NCI-H1436 treated with DMSO at 0.1 percent for 48 hours (cell line): ENCODE results near the gene NAA35.
"Not testable (repeated sequence)": the region's sequence is repeated elsewhere in the genome, so short reads cannot be mapped to it uniquely, and the experiment has no call there.

ENCODE experiments used
- DNase-seq: peaks from one replicate; lab custom pipeline; 2025; lab: John Stamatoyannopoulos, UW

The NAA35 gene

DNA sequence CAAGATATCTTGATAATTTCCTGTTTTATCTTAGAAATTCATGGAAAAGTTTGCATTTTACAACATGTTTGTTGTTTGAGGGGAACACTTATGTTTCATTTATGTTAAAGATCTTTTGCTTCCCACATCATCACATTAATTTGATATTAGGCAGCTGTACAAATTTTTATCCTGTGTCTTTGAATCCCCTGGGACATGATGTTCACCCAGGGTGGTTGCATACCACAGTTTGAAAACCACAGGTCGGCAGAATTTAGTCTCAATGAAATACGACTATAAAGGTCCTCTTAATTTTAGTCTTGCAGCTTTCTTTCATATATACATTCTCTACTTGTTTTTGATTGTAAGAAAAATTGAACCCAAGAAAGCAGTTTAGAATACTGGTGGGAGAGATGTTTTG is 3.7 kb downstream of the NAA35 start:
- no peak for DNase-seq

GRCh38 chr9:85949586-85950335 is 8.8 kb downstream of the NAA35 start:
- DNase-seq, result no peak

GRCh38 chr9:85959955-85960354 is 19.0 kb downstream of the NAA35 start:
- no peak for DNase-seq

DNA sequence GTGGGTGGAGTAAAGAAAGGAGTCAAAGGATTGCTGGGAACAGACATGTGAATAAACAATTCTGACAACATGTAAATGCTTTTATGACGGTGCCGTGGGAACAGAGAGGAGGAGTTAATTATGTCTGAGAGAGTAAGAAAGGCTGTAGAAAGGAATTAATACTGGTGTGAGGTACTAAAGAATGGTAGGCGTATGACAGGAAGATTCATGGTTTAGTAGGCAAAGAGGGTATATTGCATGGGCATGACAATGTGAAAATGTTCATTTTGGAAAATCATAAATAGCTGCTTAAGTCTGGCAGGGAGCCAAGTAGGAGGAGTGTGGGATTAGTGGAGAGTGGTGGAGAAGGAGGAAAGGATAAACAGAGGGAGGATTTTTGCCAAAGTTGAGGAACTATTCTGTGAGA is 19.7 kb downstream of the NAA35 start:
- no peak for DNase-seq

GRCh38 chr9:85964526-85964925 is 23.6 kb downstream of the NAA35 start:
- DNase-seq, result no peak

DNA sequence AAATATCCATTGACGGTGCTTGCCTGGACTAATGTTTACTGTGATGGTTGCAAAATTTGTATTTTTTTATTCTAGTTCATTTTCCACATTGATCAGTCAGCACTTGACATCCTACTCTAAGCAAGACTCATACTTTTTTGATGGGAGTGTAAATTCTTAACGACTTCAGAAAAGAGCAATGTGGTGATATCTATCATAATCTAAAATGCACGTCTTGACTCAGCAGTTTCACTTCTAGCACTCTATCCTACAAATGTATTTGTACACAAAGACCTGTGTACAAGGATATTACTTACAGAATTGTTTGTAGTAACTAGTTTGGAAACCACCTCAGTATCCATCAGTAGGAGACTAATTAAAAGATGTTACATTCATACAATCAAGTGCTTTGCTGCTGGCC is 24.0 kb downstream of the NAA35 start:
- DNase-seq, result no peak

- DNase-seq, result no peak
Observed at GRCh38 chr9:85969727-85970126, 28.8 kb downstream of the NAA35 start.

DNA sequence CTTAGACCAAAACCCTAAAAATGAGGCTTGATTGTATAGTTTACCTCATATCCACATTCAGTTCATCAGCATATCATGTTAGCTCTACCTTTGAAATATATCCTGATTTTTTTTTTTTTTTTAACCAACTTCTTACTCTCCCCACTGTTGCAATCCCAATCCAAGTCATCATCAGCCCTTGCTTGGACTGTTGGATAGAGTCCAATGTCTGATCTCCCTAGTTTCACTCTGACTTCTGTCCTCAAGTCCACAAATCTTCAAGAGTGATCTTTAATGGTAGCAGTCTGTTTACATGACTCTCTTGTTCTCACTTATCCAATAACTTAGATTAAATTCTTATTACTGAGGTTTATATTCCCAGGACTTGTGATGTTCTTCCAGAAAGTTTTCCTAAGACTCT is 30.8 kb downstream of the NAA35 start:
- no peak for DNase-seq

DNA sequence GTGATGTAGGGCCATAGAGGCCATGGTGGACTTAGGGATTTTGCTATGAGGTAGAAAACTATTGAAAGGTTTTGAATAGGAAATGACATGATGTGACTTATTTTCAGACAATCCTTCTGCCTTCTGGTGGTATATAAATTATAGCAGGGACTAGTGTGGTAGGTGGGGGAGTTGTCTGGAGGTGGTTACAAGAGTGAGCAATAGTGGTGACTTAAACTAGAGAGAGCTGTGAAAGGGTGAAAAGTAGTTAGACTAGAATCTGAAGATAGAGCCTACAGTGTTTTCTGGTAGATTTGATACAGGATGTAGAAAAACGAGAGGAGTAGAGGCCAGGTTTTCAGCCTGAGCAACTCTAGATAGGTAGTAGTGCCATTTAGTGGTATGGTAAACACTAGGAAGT is 32.3 kb downstream of the NAA35 start:
- DNase-seq, result no peak

DNA sequence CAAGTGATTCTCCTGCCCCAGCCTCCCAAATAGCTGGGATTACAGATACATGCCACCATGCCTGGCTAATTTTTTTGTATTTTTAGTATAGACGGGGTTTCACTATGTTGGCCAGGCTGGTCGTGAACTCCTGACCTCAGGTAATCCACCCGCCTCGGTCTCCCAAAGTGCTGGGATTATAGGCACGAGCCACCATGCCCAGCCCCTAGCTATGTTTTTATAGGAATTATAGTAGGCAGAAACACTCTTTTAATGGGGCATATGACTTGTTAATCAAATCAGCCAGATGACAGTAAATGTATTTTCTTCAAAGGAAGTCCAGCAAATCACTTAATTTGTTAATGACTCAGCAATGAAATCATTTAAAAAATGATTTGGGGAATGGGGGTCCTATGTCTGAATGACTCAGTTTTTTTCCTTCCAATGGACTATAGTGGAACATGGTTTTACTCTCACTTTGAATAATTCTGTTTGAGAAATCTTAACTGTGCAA is 33.2 kb downstream of the NAA35 start:
- DNase-seq, result not testable (repeated sequence)

DNA sequence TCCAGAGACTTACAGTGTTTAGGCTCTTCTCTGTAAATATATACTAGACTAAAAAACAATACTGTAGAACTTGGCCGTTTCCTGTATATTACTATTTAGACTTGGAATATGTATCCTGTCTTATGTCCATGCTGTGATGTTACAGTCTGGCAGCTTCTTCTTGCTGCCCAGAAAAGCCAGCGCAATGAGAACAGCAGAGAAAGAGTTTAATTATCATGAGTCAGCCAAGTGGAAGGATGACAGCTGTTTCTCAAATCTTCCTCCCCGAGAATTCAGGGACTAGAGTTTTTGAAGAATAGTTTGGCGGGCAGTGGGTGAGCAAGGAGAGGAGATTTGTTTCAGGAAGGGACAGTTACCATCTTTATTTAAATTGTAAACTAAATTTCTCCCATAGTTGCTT is 37.5 kb downstream of the NAA35 start:
- DNase-seq, result no peak

DNA sequence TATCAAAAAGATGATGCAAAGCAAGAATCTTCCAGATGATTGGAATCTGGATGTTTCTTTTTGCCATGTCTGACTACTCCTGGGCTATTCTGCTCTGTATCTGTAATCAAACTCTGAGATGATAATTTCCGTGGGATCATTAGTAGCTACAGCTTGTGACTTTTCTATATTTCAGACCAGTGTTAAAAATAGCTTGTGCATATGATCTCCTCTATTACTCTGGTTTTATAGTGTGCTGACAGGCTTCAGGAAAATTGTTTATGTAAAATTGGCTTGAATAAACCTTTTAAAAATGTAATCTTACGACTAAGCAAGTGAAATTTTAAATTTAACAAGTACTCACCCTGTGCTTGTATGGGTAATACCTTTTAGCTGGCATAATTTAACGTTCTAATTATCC is 40.4 kb downstream of the NAA35 start:
- DNase-seq, result no peak

GRCh38 chr9:85984457-85984856 is 43.5 kb downstream of the NAA35 start:
- DNase-seq, result no peak

DNA sequence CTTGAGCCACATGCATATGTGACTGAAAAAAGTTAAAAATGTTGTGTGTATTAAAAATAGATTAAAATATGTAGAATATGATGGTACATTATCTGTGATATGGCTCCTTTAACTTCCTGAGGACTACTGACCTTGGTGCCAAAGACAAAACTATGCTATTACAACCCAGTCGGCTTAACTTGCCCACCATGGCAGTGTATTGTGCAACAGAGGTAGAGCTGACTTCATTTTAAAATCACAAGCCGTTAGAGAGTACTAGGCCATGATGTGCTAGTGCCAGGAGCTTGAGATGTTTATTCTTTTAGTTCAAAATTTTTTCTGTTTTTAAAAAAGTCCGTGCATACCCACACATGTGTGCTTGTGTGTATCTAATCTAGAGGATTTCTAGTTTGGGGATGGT is 46.3 kb downstream of the NAA35 start:
- no peak for DNase-seq

DNA sequence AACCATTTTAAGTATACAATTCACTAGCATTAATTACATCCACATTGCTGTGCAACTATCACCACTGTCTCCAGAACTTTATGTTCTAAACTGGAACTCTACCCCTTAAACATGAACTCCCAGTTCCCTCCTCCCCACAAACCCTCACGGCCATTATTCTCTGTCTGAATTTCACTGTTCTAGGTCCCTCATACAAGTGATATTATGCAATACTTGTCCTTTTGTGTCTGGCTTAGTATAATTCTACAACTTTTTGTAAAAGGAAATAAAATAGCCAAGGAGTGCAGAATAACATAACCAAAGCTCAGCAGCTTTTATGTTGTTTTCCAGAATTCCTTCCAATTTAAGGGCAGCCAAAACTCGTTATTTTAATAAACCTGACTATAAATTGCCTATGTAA is 53.2 kb downstream of the NAA35 start:
- no peak for DNase-seq

DNA sequence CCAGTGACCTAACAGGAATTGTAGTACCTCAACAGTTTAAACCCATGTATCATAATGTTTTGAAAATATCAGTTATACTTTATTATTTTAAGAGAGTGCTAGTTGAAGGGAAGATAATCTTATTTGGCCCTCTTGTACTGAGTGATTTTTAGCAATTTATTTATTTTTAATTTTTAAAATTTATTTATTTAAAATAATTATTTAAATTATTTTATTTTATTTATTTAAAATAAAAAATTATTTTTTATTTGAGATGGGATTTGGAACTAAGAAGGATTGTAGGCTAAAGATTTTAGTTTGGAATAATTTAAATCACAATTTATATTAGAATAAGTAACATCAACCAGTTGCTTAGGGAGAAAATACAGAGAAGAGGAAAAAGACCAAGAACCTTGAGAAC is 54.2 kb downstream of the NAA35 start:
- DNase-seq, result no peak

DNA sequence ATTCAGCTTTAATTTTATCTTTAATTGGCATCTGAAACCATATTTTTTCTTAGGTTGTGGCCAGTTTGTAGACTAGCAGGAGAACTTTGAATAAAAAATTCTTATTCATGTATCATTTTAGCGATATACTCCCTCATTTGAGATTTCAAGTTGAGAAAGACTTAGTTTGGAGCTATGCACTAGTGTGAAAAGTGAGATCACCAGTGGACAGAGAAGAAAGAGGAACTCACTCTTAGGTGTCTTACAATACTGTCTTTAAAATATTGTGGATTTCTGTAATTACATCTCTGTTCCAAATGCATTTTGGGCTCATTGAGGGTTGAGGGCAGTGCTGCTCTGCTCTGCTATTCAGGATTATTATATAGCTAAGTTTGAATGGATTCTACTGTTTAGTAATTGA is 54.7 kb downstream of the NAA35 start:
- DNase-seq, result no peak

GRCh38 chr9:86005253-86005775 is 64.4 kb downstream of the NAA35 start:
- no peak for DNase-seq

GRCh38 chr9:86009133-86009532 is 68.2 kb downstream of the NAA35 start:
- DNase-seq, result no peak

DNA sequence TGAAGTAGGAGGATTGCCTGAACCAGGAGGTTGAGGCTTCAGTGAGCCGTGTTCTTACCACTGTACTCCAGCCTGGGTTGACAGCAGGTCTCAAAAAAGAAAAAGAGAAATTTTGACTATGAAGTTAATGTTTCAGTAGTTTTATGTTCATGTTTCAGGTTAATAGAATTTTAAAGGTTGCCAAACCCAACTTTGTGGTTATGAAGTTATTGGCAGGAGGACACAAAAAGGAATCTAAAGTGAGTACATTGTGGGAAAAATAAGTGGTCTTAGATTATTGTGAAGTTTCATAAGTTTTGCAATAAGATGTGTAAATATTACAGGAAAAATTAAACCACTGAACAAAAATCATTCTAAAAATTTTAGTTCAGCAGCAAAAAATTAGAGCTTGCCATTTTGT is 79.8 kb downstream of the NAA35 start:
- DNase-seq, result no peak

DNA sequence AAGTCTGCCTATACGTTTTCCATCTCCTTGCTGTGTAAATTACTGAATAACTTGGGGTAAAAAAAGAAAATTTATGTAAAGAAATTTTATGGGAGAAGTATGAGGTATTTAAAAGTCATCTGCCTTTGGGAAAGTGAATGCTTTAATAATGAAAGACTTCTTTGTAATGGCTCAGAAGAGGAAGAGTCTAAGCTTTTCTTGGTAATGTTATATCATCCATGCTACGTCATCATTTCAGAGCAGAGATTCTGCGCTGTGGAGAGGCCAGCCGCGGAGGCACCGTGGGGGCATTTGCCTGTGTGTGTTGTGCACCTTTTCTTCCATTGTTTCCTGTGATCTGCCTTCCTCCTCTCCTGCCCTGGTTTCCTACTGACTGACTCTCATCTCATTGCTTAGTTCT is 80.2 kb downstream of the NAA35 start:
- no peak for DNase-seq

DNA sequence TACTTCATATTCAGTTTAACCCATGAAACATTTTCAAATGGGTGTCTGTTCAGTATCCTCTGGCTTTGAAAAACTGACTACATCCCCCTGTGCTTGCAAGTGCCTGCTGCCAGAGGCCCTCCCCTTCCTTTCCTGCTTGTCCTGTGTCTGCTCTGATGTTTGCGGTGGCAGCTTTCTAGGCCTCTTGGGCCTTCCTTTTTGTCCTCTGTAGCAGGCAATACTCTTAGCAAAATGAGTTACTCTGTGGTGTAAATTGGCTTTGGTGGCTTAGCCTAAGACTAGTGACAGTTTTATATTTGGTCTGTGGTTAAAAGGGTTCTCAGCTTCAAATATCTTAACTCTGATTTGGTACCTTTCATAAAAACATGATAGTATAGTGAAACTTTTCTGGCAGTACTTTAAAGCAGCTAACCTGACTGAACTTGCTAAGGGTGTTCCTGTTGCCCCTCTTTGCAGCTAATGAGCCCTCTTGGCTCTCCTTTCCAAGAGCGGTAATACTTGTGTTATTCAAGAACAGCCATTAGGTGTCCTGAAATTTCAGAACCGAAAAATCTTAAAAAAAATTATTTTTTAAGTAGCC is 81.8 kb downstream of the NAA35 start:
- no peak for DNase-seq

DNA sequence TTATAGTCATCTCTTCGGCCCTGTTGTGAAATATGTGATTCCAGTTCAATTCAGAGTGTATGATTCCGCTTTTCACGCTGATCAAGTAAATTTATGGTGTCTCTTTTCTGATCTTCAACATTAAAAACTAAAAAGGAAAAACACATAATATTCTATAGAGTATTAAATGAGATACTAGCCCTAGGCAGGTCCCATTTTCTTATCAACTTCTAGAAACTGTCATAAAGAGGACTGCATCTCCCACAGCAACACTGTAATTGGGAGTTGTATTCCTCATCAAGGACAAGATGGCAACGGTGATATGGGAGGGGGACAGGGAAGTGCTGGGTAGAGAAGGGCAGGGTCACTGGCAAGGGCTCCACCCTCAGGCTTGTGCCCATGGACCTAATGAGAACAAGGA is 86.8 kb downstream of the NAA35 start:
- no peak for DNase-seq
